Measurements from ENCODE around the gene ADAMTS2. TPM values are rescaled to one million over a fixed set of nuclear protein-coding genes. Genes with fewer than 3 reads are reported as not detected.

The ADAMTS2 gene
- total RNA-seq, 1 donor from 2014 or later, result 1.2 TPM

DNA sequence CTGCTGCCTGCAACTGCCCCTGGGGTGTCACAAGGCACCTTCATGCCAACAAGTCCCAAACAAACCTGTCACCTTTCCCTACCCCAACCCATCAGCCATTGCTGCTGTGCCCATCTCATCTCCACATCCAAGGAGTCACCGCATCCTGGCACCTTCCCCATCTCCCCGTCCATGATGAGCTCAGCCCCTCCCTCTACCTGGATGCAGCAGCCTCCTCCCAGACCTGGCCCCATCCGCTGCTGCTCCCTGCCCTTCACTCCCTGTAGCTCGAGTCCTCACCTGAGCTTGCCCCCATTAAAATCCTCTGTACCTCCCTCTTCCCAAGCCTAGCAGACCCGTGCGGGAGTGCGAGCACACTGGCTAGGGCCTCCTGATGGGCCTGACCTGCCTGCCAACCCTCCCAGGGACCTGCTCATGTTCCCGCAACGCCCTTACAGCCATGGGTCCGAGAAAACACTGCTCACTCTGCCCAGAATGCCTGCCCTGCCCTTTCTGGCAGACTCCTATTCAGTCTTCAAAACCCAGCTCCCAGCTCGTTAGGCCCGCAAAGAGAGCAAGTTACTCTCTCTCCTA is 110.6 kb downstream of the ADAMTS2 start:
- Mint-ChIP-seq H3K27me3 (ENCODE audit: insufficient read depth, low read depth) (peaks cover 4% of the 10 kb centered on the region), H3K27ac (no peak overlapping the region), H3K36me3 (no peaks in the 10 kb centered on the region), H3K4me1 (peaks cover 3% of the 10 kb centered on the region), H3K9me3 (peaks cover 16% of the 10 kb centered on the region), H3K4me3 (no peak overlapping the region)
- Histone ChIP-seq H3K4me1 (no peaks in the 10 kb centered on the region), H4K20me1 (ENCODE audit: low read depth) (no peaks in the 10 kb centered on the region), H3K79me2 (ENCODE audit: low read depth) (no peaks in the 10 kb centered on the region), H3F3A (ENCODE audit: low read depth) (no peaks in the 10 kb centered on the region), H3K9me3 (ENCODE audit: low read depth) (no peaks in the 10 kb centered on the region), H2AFZ (replicated peaks) (no peak overlapping the region), H3K4me2 (no peak overlapping the region), H3K27me3 (no peaks in the 10 kb centered on the region), H3K27ac (no peak overlapping the region), H3K36me3 (no peaks in the 10 kb centered on the region), H3K4me3 (no peak overlapping the region), H3K9ac (no peak overlapping the region)
- DNase-seq (ENCODE audit: low spot score), result no peak
- TF ChIP-seq CTCF (IDR thresholded peaks at IDR 0.05) (no peak), EZH2phosphoT487 (IDR thresholded peaks at IDR 0.05) (no peak), EZH2 (IDR thresholded peaks at IDR 0.05) (no peak)

- no peak for DNase-seq (ENCODE audit: low spot score)
- no peak overlapping the region for H3K27ac Mint-ChIP-seq
- peaks cover 15% of the 10 kb centered on the region for H3K9me3 Mint-ChIP-seq
- H3F3A ChIP-seq (ENCODE audit: low read depth), result no peaks in the 10 kb centered on the region
- no peaks in the 10 kb centered on the region for H4K20me1 ChIP-seq (ENCODE audit: low read depth)
- no peaks in the 10 kb centered on the region for H3K27me3 ChIP-seq
- no peaks in the 10 kb centered on the region for H3K36me3 Mint-ChIP-seq
- H3K4me2 ChIP-seq, result no peak overlapping the region
- no peaks in the 10 kb centered on the region for H3K4me1 ChIP-seq
- no peak overlapping the region for H3K4me3 ChIP-seq
- no peak for TF ChIP-seq EZH2phosphoT487 (IDR thresholded peaks at IDR 0.05)
- TF ChIP-seq CTCF (IDR thresholded peaks at IDR 0.05), result no peak
- TF ChIP-seq EZH2 (IDR thresholded peaks at IDR 0.05), result no peak
- no peak overlapping the region for H3K9ac ChIP-seq
- H3K4me3 Mint-ChIP-seq, result no peak overlapping the region
- no peaks in the 10 kb centered on the region for H3K79me2 ChIP-seq (ENCODE audit: low read depth)
- H3K27me3 Mint-ChIP-seq (ENCODE audit: insufficient read depth, low read depth), result peaks cover 4% of the 10 kb centered on the region
- no peak overlapping the region for H2AFZ ChIP-seq (replicated peaks)
- no peak overlapping the region for H3K27ac ChIP-seq
- peaks cover 6% of the 10 kb centered on the region for H3K4me1 Mint-ChIP-seq
- H3K9me3 ChIP-seq (ENCODE audit: low read depth), result no peaks in the 10 kb centered on the region
- no peaks in the 10 kb centered on the region for H3K36me3 ChIP-seq
These were observed 111.2 kb downstream of the ADAMTS2 start for GRCh38 chr5:179233909-179234562.

DNA sequence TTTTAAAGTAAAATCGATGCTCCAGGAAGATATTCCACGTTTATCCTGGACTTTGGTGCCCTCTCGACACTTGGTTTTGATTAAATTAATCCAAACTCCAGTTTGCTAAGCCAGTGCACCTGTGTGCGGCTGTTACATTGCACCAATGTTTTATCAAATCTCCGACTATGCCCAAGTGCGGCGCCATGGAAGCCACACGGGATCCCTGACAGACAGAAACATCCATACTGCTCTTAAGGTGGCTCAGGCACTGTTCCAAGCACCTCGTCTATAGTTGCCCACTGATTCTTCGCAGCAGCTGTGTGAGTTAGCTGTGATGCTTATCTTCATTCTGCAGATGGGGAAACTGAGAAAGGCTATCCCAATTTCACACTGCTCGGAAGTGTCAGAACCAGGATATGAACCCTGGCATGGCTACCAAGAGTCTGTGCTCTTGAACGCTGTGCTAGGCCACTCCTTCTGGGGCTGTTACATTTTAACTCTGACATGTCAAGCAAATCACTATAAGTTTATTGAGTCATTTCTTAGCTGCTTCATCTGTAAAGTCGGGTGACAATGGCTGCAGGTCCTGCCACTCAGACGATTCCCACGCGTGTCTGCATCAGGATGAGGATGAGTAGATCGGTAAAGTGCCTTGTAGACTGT is 113.0 kb downstream of the ADAMTS2 start:
- Histone ChIP-seq H3F3A (ENCODE audit: low read depth) (no peaks in the 10 kb centered on the region), H3K4me1 (peaks cover 13% of the 10 kb centered on the region), H3K4me2 (no peak overlapping the region), H3K9me3 (ENCODE audit: low read depth) (no peaks in the 10 kb centered on the region), H3K27me3 (no peaks in the 10 kb centered on the region), H3K79me2 (ENCODE audit: low read depth) (no peaks in the 10 kb centered on the region), H3K27ac (no peak overlapping the region), H3K9ac (no peak overlapping the region), H3K4me3 (no peak overlapping the region), H3K36me3 (no peaks in the 10 kb centered on the region), H2AFZ (replicated peaks) (no peak overlapping the region), H4K20me1 (ENCODE audit: low read depth) (no peaks in the 10 kb centered on the region)
- Mint-ChIP-seq H3K36me3 (no peaks in the 10 kb centered on the region), H3K4me3 (no peak overlapping the region), H3K9me3 (peaks cover 4% of the 10 kb centered on the region), H3K27me3 (ENCODE audit: insufficient read depth, low read depth) (peaks cover 4% of the 10 kb centered on the region), H3K4me1 (peaks cover 13% of the 10 kb centered on the region), H3K27ac (no peak overlapping the region)
- TF ChIP-seq EZH2 (IDR thresholded peaks at IDR 0.05), result no peak
- TF ChIP-seq CTCF (IDR thresholded peaks at IDR 0.05), result no peak
- TF ChIP-seq EZH2phosphoT487 (IDR thresholded peaks at IDR 0.05), result no peak
- no peak for DNase-seq (ENCODE audit: low spot score)

All from neural progenitor cell (in vitro differentiated cells).